Activated T-helper 1 cell treated with anti-CD3 and anti-CD28 coated beads, Interleukin-2, amount 50 U/mL, for 16 hours (primary cell): ENCODE results near the gene DAPK2.

Source experiments
- DNase-seq, 2 donors: peaks; one replicate each; pipeline ENCODE4 v3.0.0-alpha.2; 2020; ENCODE audit warnings: low read depth in 1 of 2, low spot score in 1 of 2

DAPK2 gene

DNA sequence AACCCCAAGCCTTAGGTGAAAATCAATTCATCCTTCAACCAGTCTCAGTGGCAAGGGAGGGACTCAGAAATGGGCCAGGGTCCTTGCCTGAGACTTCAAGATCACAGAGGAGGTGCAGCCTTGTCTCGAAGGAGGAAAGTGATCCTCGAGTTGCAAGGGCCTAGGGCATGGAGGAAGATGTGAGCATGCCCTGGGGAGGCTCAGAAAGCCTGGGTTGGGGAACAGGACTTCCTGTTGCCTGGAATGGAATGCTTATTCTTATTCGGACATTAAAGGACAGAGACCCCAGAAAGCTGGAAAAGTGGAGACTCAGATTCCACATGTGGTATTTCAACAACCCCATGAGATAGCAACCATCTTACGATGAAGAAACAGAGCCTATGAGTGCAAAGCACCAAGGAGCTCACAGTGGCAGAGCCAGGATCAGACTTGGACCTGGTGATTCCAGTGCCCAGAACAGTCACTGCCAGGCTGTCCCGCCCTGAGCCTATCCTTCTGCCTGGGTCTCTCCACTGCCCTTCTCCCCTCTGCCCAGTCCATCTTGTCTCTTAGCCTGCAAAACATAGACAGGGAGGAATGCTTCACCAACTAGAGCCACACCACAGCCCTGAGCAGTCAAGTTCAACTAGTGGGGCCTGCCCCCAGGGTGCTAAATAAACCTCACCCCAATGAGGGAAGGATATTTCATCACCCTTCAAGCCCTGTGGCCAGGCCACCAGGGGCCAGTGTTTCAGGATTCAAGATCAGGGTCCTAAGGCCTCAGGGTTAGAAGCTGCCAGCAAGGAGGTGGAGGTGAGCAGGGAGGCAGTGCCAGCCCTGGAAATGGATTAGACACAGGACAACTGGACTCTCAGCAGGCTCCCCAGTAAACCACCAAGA, 21.9 kb downstream of the DAPK2 start:
- no peak for DNase-seq

DNA sequence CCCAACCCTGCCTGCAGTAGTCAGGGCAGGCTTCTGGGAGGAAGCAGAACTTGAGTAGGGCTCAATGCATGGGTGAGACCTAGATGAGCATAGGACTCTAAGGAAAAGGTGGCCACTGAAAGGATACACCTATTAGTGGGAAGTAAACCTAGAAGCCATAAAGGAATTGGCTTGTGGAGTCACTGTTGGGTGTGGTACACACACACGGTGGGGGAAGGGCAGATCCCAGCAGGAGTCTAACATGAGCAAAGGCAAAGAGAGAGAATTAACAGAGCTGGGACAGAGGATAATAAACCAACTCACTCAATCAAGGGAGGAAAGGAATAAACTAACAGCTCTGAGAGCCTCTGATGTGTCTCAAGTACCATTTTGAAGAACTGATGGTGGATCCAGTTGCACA, 23.1 kb downstream of the DAPK2 start:
- no peak for DNase-seq

DNA sequence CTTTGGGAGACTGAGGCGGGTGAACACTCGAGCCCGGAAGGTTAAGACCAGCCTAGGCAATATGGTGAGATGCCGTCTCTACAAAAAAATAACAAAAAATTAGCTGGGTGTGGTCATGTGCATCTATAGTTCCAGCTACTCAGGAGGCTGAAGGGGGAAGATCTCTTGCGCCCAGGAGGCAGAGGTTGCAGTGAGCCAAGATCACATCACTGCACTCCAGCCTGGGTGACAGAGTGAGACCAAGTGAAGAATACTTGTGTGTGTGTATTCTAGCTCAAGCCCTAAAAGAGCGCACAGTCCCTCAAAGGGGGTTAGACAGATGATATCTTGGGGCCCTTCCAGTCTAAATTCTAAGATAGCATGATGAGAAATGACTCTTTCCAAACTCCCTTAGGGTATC, 23.7 kb downstream of the DAPK2 start:
- DNase-seq: no peak

DNA sequence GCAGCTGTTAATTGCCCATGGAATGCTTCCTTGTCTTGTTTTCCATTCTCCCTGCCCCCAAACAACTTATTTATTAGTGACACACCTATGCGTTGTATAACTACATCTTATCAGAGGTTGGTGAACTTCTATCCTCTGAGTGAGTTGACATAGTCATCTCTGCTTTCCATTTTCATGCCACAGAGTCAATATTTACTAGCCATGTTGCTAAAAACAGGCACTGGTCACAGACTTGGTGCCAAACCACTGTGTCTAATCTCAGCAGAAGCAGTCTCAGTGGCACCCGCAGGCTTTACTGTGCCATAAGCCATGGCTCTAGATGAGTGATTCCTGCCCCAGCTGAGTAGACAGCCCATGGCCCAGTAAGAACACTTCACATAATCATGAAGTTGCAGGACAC, 26.5 kb downstream of the DAPK2 start:
- DNase-seq: no peak

DNA sequence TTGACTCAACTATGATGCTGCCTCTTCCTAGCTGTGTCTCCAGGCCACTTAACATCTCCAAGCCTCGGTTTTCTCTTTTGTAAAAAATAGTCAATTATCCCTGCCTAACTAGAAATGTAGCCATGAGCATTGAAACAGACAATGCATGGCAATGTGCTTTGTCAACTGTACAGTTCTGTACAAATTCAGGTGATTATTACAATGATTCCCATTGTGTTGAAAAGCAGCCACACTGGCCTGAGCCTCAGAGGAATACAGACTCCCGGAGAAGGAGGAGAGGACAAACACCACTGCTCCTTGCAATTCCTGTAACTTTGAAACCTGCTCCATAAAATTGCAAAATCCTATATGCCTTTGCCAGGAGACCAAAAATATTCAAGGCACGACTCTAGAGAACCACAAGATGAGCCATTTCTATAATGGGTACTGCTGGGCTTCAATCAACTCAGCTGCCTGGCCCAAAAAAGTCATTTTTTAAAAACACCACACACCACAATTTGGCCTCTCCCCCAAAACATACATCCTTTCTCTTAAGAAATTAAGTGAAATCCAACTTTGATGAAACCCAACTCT, 28.6 kb downstream of the DAPK2 start:
- DNase-seq: no peak

DNA sequence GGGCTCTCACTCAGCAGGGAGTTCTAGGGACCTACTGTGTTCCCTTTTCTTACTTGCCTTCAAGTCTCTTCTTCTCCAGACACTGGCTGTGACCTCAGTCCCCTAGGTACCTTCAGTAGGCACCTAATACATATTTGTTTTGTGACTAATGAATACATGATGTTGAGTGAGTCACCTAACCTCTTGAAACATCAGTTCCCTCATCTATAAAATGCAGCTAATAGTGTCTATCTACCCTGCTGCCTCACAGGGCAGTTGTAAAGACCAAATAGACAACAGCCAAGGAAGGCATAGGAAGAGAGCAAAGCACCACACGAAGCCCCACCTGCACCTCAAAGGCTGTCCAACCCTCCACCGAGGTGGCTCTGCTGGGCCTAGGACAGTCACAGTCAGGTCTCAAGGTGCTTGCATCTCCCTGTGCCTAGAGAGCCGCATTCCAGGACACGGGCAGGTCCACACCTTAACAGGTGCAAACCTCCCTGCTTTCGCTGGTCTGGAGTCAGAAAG, 29.1 kb downstream of the DAPK2 start:
- no peak for DNase-seq

DNA sequence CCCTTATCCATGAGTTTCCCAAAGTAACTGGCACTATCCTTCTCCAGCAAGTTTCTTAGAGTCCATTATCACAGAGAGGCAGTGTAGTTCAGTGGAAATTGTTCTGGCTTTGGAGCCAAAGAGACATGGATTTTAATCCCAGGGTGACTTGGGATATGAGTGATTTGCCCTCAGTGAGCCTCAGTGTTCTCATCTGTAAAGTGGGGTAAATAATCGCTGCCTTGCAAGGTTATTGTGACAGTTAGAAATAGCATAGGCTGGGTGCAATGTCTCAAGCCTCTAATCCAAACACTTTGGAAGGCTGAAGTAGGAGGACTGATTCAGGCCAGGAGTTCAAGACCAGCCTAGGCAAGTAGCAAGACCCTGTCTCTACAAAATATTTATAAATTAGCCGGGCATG, 30.0 kb downstream of the DAPK2 start:
- no peak for DNase-seq

DNA sequence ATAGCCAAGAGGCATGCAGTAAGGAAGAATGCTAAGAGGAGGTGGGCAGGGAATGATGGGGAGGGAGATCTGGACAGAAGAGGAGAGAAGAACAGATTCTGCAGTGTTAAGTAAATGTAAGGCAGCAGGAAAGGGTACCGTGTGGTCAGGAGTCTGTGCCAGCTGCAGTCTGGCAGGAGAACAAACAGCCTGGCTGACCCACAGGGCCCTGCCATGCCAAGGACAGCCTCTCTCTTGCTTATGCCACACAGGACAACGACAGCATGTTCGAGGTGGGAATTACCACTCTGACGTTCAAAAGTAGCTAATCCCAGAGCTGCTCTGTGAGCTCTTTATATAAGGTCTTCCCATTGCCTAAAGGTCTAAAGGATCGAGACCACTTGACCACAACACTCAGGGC, 31.3 kb downstream of the DAPK2 start:
- DNase-seq: no peak

DNA sequence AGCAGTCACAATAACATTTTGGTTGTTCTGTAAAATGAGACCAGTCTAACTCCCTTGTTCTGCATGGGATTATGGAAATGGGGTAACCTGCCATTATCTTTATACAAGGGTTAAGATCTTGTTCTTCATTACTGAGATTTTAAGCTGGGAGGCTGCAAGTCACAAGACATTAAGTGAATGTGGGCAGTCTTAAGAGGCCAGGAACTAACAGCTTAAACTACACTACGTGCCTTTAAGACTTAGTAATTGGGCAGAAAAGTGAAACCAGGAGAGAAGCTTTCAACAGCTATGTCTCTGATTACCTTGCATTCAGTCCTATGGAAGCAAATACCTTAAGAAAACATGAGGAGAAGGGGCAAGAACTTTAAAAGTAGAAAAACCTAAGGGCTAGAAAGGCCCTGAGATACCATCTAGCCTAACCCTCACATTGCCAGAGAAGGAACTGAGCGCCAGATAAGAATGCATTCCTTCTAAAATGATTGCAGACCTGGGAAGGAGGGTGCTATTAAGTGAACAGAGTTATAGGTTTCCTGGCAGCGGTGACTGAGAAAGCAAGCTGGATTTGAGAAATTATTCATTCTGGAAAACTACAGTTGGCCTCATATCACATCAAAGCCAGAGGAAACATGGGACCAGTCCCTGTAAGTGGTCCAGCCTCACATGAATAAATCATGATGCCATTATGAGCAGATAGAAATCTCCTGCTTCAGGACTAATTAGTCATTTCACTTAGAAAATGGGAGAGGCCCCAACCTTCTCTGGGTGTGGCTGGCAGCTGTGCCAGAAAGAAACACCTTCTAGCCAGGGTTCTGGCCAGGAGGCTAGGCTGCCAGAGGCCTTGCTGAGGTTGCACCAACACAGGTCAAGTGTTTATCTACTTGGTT, 32.9 kb downstream of the DAPK2 start:
- no peak for DNase-seq

DNA sequence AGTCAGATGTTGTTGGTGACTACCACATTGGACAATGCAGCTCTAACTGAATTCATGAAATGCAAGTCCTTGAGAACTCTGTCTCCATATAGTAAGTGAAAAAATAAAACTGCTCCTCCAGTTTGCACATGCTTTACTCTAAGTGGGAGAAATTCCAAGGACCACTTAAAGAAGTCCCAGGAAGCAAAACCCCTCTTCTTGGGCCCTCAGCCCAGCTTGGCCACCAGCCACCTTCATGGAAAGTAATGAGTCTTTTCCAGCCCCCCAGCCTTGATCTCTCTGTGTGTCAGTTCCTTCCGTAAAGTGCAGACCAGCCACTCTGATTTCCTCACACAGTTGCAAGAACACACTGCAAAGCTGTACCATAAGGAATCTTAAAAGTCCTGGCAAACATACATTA, 34.5 kb downstream of the DAPK2 start:
- DNase-seq: no peak

DNA sequence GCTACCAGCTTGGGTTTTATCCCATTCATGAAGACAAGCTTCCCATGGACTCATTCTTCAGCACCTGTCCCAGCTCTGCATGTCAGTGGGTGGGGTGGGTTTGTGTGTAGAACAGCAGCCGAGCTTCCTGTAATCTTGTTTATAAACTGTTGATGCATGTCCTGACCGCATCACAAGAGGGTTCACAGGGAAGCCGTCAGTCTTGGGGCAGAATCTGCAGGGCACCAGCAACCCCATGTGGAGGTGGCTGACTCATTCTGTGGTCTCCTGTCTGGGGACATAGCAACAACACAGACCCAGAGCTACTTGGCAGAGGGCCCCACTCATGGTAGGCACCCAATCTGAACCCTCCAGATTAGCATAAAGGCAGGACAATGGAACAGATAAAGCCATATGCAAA, 35.6 kb downstream of the DAPK2 start:
- DNase-seq: peak; percentile 60 to 71

DNA sequence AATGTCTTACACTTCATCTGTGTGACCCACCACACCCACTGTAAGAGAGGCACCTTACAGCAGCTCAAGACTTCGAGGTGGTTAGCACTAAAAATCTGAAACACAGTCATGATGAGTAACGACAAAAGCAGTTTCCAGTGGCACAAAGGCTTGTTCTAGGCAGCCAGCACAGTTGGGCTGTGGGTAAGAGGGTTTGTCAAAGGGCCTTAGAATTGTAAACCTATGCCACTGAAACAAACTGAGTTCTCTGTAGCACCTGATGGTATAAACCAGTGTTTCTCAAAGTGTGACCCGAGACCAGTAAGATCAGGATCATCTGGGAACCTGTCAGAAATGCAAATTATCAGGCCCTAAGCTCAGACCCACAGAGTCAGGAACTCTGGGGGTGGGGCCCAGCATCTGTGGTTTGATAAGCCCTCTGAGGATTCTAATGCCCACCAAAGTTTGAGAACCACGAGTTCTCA, 36.5 kb downstream of the DAPK2 start:
- DNase-seq: peak; percentile 12 to 23

DNA sequence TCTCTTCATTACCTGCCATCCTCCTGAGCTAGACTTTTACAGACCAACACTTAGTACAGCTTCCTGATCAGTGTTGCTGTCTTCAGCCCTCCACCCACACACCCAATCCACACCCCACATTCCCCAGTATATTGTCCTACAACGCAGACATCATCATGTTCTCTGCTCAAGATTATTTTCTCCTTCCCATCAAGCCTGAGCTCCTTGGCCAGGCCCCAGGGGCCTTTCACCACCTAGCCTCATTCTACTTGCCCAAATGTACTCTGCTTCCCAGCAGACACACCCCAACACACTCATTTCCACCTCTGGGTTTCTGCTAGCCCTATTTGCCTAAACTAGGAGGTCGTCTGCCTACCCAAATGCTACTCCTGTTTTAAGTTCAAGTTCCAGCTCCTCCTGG, 37.0 kb downstream of the DAPK2 start:
- DNase-seq: no peak

DNA sequence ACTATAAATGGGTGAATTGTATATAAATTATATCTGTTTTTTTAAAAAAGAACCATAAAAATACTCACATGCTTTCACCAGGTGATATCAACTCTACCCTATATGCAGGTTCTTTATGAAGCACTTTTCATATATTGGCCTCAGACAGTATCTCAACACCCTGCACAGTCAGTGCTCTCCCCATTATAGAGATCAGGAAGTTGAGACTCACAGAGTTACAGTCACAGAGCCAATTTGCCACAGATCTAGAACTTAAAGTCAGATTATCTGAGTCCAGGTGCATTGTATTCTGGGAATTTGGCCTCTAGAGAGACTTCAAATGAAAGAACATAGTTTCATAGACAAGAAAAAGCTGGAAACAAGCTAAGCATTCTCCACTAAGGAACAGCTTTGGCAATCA, 38.1 kb downstream of the DAPK2 start:
- DNase-seq: no peak

DNA sequence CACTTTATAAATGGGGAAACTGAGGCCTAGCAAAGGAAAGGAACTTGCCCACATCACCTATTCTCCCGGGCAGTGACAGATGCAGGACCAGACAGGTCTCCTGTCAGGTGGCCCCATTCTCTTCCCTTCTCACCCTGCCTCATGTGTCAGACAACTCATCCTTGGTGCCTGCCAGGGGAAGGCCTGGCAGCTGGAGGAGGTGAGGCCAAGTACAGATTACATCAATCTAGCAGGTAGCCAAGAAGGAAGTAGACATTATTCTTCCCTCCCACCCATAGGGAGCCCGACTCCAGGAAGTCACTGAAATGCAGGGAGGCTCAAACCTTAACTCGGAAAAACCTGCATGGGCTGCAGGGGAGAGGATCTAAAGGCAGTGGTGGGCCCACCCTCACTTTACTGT, 39.6 kb downstream of the DAPK2 start:
- no peak for DNase-seq

DNA sequence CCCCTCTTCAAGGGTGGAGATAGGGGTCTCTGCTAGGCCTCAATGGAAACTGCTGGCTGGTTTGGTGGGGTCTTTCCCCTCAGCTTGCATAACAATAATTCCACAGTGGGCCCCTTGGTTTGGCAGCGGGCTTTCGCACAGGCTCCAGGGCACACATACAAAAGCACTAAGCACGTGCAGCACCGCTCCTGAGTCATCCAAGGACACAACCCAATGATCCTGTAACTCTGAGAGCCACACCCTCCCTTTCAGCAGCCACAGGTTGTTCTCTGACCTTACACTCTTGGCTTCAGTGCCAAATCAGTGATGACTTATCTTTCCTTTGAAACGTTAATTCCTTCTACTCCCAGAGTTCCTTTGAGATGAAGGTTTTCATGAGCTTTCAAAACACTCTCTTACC, 41.7 kb downstream of the DAPK2 start:
- DNase-seq: no peak

DNA sequence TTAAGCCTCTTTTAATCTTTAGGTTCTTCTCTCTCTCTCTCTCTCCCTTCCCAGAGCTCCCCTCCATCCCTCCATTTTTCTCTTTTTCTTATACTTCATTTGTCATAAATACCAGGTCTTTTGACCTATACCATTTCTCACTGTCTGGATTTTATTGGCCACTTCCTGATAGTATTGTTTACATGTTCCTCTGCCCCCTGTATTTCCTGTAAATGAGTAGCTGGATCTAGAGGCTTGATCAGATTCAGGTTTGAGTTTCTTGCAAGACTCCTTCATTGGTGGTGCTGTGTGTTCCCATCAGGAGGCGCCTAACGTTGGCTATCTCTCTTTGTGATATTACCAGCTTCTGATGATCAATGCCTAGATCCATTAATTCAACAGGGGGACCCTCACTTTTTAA, 42.2 kb downstream of the DAPK2 start:
- DNase-seq: no peak

DNA sequence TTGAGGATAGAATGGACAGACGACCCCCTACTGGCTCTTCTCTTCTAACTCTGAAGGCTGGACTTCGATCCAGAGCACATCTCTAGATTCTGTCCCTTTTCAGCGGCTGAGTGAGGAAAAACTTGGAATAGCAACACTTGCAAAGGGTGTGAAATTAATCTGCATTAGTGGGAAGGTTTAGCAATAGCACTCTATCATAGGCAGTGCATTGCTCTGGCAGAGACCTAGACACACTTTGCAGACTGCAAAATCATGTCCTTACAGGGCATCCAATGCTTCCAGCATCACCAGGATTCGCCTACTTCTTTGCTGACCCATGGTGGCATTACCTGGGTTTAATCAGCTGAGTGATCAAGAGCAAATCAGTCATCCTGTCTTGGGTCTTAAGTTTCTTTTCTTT, 43.1 kb downstream of the DAPK2 start:
- no peak for DNase-seq

DNA sequence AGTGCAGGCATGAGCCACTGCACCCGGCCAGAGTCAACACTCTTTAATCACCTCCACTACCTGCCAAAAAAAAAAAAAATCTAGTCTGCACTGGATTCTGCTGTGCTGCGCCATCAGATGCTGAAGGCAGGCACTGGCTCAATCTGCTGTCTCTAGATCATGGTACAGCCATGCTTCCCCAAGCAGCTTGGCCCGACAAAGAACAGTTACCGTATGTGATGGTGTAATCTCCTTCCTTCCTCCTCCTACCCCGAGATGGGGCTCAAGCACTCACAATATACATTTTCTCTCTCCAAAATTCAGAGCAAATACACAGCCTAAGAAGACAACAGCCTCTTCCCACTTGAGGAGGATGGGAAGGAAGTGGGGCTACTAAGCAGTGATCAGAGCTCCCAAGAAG, 45.1 kb downstream of the DAPK2 start:
- no peak for DNase-seq

DNA sequence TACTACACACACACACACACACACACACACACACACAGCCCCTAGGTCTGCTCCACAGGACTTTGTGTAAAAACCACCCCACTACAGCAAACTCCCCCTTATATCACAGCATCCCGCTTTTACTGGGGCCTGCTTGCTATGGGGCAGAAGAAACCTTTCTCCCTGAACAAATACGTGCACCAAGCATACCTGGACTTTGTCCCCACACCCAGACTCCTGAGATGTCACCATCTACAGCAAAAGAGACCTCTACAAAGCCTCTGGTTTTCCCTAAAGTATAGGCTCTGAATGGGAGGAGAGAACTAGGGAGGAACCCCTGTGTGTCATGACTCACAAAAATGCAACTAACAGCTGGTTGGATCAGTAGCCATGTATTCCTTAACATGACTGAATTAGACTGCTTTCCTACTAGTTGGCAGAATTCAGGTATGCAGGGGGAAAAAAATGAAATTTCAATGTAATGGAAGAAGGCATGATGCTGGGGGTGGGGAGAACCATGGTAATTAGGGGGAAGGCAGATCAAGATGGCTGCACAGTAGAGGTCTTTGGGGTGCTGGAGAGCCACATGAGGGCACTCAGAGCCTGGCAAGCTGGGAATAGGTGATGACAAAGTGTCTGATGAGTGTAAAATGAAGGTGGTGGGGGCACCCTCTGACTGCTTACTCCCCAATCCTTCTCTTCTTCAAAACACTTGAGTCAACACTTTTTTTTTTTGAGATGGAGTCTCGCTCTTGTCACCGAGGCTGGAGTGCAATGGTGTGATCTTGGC, 45.9 kb downstream of the DAPK2 start:
- no peak for DNase-seq

DNA sequence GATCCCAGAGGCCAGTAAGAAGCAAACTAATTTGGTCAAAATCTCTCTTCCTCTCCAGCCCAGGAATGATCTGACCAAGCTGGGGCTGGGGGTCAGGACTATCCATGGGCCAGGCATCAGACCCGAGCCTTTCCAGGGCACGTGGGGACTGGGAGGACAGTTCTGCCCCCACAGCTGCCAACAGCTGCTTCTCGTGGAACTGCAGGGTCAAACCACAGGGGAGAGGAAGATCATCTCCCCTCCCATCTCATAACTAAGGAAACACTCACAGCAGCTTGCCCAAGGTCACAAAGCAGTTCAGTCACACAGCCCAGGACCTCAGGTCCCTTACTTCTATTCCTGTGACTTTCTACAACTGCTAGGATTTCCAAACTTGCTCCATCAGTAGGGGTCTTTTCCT, 47.1 kb downstream of the DAPK2 start:
- no peak for DNase-seq
